HUES48 (cell line): ENCODE measurements around the gene ITGB7.

Experiments
- H3K27ac ChIP-seq: one replicate; pipeline ENCODE4 v1.7.0; 2013; ENCODE audit warnings: low read depth, low read length, inconsistent platforms
- H3K27me3 ChIP-seq: 2 replicates; pipeline ENCODE4 v1.6.1; 2013; ENCODE audit warnings: mild to moderate bottlenecking, low read length; ENCODE audit not compliant: control insufficient read depth, insufficient read depth
- H3K36me3 ChIP-seq: 2 replicates; pipeline ENCODE4 v1.6.1; 2013; ENCODE audit warnings: low read length; ENCODE audit not compliant: control insufficient read depth, insufficient read depth
- H3K4me1 ChIP-seq: 2 replicates; pipeline ENCODE4 v1.6.1; 2013; ENCODE audit warnings: mild to moderate bottlenecking, low read length; ENCODE audit not compliant: control insufficient read depth, insufficient read depth
- H3K4me3 ChIP-seq: 2 replicates; pipeline ENCODE4 v1.5.1; 2013; ENCODE audit warnings: mild to moderate bottlenecking, low read depth, low read length
- H3K9ac ChIP-seq: 2 replicates; pipeline ENCODE4 v1.6.1; 2013; ENCODE audit warnings: mild to moderate bottlenecking, low read depth, low read length, moderate library complexity
- H3K9me3 ChIP-seq: 2 replicates; pipeline ENCODE4 v1.6.1; 2013; ENCODE audit warnings: low read length; ENCODE audit not compliant: control insufficient read depth, insufficient read depth

ITGB7 gene

DNA sequence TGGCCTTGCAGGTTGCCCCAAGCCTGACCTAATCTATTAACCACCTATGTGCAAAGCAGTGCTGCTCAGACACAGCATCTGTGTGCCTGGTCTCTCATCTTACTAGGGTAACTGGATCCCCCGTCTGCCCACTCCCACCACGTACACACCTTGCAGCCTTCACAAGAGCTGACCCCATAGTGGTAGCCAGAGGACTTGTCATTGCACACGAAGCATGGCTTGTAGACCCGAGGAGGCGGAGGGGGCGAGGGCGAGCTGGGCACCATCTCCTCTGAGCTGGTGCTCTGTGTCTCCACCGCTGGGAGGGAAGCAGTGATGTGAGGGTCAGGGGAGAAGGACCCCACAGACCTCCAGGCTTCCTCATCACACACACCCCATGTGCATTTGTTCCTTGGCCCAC lies 8.4 kb upstream of the ITGB7 start:
- Histone ChIP-seq H3K36me3 (peaks cover 43% of the 10 kb centered on the region), H3K27me3 (peaks cover 10% of the 10 kb centered on the region), H3K9ac (no peak overlapping the region), H3K27ac (no peak overlapping the region), H3K9me3 (no peaks in the 10 kb centered on the region), H3K4me1 (peaks cover 46% of the 10 kb centered on the region), H3K4me3 (no peak overlapping the region)

DNA sequence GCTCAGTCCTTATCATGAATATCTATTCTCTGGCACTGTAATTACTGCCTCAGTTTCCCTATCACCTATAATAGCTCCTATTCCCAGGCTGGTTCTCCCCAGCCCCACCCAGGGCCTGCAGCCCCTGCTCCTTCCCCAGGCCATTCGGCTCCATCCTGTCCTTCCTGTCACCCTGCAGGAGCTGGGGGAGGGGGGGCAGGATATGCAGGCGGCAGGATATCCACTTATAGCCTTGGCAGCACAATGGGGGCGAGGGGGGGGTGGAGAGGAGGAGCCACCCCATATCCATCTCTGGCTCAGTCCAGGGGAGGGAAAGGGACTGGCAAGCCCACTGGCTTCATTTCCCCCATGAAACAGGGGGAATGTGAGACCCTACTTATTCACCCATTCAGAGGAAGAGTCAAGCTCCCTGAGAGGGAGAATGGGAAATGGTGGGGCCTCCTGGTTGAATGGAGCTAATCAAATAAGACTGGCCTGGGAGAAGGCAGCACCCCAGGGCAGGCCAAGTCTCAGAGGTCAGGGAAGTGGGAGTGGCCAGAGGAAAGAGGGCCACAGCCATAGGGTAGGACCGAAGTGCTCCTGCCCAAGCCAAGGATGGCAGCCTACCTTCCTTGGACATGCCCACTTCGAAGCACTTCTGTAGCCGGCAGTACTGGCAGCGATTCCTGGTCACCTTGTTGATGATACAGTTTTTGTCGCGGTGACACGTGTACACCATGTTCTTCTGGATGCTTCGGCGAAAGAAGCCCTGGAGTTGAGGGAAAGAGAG lies 7.8 kb upstream of the ITGB7 start:
- Histone ChIP-seq H3K27ac (peak overlapping the region; percentile 23), H3K9me3 (no peaks in the 10 kb centered on the region), H3K27me3 (peaks cover 10% of the 10 kb centered on the region), H3K9ac (no peak overlapping the region), H3K4me1 (peaks cover 46% of the 10 kb centered on the region), H3K36me3 (peaks cover 48% of the 10 kb centered on the region), H3K4me3 (no peak overlapping the region)

DNA sequence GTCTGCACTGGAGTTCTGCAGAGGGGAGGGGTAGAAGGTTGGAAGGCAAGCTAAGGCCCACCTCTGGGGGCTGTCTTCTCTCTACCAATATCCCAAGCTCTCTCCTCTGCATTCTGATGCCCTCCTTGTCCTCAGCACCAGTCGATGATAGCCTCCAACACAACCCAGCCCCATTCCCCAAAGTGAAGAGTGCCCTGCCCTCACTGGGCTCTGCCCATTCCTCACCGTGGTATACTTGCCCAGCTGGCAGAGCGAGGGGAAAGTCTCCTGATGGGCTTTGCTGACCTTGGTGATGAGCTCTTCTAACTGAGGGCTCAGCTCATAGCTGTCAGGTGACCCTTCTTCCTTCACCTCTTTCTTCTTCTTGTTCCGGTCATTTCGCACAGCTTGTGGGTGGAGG lies 7.2 kb upstream of the ITGB7 start:
- no peak overlapping the region for H3K4me3 ChIP-seq
- no peaks in the 10 kb centered on the region for H3K9me3 ChIP-seq
- H3K4me1 ChIP-seq = peaks cover 46% of the 10 kb centered on the region
- H3K36me3 ChIP-seq = peaks cover 48% of the 10 kb centered on the region
- no peak overlapping the region for H3K9ac ChIP-seq
- H3K27me3 ChIP-seq = peaks cover 4% of the 10 kb centered on the region
- no peak overlapping the region for H3K27ac ChIP-seq

DNA sequence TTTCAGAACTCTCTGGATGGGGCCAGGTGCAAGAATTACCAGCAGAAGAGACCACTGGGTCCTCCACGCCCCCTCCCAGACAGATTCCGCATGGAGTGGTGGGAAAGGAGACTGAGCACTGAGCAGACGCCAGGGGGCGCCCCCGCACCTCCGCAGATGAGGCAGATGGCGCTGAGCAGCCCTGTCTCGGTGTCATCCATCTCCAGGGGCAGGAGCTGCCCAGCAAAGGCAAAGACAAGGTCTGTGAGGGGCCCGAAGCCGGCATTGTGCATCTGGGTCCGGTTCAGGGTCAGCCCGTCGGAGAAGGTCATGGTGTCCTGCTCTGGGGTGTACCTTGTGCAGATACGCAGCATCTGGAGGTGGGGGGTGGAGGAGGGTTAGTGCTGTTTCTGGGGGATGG lies 6.3 kb upstream of the ITGB7 start:
- H3K27me3 ChIP-seq = no peaks in the 10 kb centered on the region
- H3K4me1 ChIP-seq = peaks cover 45% of the 10 kb centered on the region
- no peak overlapping the region for H3K4me3 ChIP-seq
- no peak overlapping the region for H3K27ac ChIP-seq
- no peaks in the 10 kb centered on the region for H3K9me3 ChIP-seq
- H3K36me3 ChIP-seq = peaks cover 48% of the 10 kb centered on the region
- no peak overlapping the region for H3K9ac ChIP-seq

DNA sequence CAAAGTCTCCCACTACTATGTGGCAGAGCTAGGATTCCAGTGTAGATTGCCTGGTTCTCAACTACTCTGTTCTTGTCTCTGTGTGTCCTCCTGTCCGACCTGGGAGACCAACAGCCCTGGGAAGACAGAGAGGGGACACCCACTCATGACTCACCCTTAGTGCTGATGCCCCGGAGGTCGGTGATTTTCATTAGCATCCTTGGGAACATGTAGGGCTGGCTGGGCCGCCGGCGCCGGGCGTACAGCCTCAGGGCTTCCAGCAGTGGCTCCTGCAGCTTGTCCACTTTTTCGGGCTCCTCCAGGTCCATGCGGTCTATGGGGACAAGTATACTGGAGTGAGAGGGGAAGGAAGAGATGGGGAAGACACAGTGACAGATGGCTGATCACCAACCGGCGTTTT lies 5.9 kb upstream of the ITGB7 start:
- no peaks in the 10 kb centered on the region for H3K9me3 ChIP-seq
- no peaks in the 10 kb centered on the region for H3K27me3 ChIP-seq
- peaks cover 41% of the 10 kb centered on the region for H3K4me1 ChIP-seq
- peaks cover 48% of the 10 kb centered on the region for H3K36me3 ChIP-seq
- no peak overlapping the region for H3K27ac ChIP-seq
- H3K9ac ChIP-seq = no peak overlapping the region
- no peak overlapping the region for H3K4me3 ChIP-seq

DNA sequence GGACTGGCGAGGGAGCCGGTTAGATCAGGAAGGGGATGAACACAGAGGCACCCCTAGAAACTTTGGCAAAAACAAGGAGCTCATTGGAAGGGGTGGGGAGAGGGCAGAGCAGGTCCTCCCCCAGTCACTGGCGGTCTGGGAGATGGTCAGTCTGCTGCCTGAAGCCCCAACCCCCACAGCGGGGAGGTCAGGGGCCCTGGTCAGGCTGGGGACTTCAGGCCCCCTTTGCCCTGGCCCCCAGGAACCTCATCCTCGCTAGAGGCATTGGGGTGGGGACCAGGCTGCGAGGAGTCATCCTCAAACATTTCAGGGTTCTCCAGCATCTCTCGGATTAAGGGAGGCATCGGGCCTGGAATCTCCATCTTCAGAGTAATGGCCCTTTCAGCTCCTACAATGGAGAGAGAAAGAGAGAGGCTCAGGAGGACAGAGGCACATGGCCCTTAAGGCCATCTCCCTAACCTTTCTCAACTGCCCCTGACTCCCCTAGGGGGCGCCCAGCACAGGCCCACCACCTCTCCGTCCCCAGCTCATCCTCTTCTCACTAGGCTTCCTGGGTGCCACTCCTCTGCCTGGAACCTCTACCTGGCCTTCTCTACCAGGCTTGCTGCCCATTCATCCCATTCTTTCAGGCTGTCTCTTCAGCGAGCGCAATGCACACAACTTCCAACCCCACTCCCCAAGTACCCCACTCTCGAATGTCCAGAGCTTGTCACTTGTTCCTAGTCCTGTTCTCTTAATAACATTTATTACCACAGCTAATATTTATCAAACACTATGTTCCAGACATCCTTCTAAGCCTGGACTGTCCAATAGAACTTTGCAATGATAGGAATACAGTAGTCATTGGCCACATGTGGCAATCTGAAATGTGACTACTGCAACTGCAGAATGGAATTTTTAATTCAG lies 4.7 kb upstream of the ITGB7 start:
- Histone ChIP-seq H3K36me3 (peaks cover 48% of the 10 kb centered on the region), H3K4me3 (no peak overlapping the region), H3K9ac (no peak overlapping the region), H3K9me3 (no peaks in the 10 kb centered on the region), H3K4me1 (peaks cover 30% of the 10 kb centered on the region), H3K27ac (no peak overlapping the region), H3K27me3 (no peaks in the 10 kb centered on the region)

DNA sequence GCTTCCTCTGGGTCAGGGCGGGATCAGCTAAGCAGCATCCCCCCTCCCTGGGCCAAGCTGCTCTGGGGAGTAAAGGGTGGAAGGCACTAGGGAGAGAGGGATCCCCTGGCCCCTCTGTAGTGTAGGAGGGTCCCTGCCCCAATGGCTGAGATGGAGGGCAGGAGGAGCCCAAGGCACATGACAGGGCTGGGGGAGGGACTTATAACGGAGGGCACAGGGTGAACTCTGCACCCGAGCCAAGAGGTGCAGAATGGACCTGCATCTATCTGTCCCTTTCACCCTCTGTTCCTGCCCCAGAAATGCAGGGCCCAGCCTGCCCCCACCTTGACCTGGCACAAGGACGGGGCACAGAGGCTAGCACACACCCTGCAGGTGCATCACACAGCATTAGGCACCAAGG lies 3.8 kb upstream of the ITGB7 start:
- H3K27ac ChIP-seq = no peak overlapping the region
- peaks cover 21% of the 10 kb centered on the region for H3K4me1 ChIP-seq
- H3K9ac ChIP-seq = no peak overlapping the region
- no peaks in the 10 kb centered on the region for H3K27me3 ChIP-seq
- H3K9me3 ChIP-seq = no peaks in the 10 kb centered on the region
- peaks cover 48% of the 10 kb centered on the region for H3K36me3 ChIP-seq
- H3K4me3 ChIP-seq = no peak overlapping the region

DNA sequence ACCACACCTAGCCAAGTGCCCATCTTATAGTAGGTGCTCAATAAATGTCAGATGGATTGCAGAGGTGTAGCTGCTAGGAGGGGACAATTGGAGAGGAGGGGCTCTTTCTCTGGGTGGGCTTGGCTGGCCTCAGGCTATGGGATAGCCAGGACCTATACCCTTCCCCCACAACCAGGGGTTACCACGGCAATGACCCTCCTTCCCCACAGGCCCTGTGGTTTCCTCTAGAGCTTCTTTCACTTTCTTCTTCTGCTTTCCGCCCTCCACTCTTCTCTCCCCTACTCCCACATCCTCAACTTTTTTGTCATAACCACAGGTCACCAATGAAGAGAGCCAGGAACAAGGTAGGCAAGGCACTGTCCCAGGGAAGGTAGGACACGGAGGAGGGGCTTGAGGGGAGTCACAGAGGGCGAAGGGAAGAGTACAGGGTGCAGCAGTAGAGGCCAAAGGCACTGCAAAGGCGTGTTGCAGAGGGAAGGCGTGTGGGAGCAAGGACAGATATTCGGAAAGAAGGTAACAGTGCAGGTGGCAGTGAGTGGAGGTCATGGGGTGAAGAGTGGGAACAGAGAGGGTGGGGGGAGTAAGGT lies 1.9 kb upstream of the ITGB7 start:
- no peaks in the 10 kb centered on the region for H3K9me3 ChIP-seq
- peaks cover 4% of the 10 kb centered on the region for H3K4me1 ChIP-seq
- no peak overlapping the region for H3K9ac ChIP-seq
- H3K4me3 ChIP-seq = no peak overlapping the region
- H3K27ac ChIP-seq = no peak overlapping the region
- H3K27me3 ChIP-seq = no peaks in the 10 kb centered on the region
- H3K36me3 ChIP-seq = peaks cover 35% of the 10 kb centered on the region

DNA sequence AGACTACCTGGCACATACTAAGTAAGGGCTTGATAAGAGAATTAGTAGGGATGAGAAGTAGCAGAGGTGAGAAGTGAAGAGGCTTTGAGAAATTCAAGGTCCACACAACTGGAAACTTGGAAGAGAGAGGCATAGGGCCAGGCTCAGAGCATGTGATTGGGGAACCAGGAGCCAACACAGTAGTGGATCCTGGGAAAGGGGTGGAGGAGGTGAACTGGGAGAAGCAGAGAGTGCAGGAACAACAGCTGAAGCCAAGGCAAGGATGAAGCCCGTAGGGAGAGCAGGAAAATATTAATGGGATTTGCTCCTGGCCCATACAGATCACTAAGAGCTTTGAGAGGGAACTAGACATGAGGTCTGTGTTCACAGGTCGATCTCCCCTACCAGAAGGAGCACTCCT lies 1.4 kb upstream of the ITGB7 start:
- Histone ChIP-seq H3K9ac (no peak overlapping the region), H3K4me1 (no peaks in the 10 kb centered on the region; the same call in 1 of the 2 replicates), H3K27ac (no peak overlapping the region), H3K36me3 (peaks cover 31% of the 10 kb centered on the region), H3K27me3 (no peaks in the 10 kb centered on the region), H3K9me3 (no peaks in the 10 kb centered on the region), H3K4me3 (no peak overlapping the region)

DNA sequence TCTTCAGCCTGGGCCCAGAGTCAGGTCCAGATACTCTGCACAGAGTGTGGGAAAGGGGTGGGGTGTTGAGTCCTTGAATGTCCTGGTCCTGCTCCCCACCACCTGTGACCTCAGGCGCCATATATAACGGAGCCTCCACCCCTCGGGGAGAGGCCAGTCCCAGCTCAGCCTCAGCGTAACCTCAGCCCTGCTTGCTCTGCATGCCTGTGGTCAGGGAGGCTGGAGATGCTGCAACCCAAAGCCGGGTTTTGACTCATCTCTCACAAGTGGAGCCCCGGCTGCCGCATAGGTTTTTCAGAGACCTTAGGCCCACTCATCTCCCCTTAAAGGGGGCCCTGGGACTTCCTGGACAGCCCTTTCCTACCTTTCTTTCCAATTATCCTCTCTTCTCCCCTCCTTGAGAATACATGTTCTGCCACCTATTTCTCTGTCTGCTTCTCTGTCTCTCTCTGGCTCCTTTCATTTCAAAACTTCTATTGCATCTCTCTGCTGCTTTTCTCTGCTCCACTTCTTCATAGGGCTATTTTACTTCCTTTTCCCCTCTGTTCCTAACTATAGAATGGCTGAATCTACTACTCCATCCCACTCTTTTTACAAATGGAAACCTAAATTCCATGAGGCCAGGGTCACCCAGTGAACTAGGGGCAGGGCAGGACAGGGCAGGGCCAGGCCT lies 1.2 kb downstream of the ITGB7 start:
- Histone ChIP-seq H3K36me3 (peaks cover 8% of the 10 kb centered on the region), H3K27me3 (0 out of 2 replicates have a peak, but pooled peaks cover under 1% of the 10 kb centered on the region), H3K4me3 (no peak overlapping the region), H3K9ac (no peak overlapping the region), H3K9me3 (no peaks in the 10 kb centered on the region), H3K4me1 (no peaks in the 10 kb centered on the region), H3K27ac (no peak overlapping the region)
